C1 segment of cervical spinal cord (tissue), 14 donors: Measurements from ENCODE around the gene NTSR1.

ENCODE experiments used
- DNase-seq, 14 donors: peaks; one replicate each; lab custom pipeline; 2025; lab: John Stamatoyannopoulos, UW

The NTSR1 gene

GRCh38 chr20:62784497-62784896, 75.9 kb downstream of the NTSR1 start:
- DNase-seq, result no peak

- no peak for DNase-seq
Observed at GRCh38 chr20:62785393-62785792, 76.8 kb downstream of the NTSR1 start.

- no peak for DNase-seq
Observed at GRCh38 chr20:62786157-62786556, 77.5 kb downstream of the NTSR1 start.

GRCh38 chr20:62787321-62787720, 78.7 kb downstream of the NTSR1 start:
- no peak for DNase-seq

GRCh38 chr20:62787866-62788265, 79.2 kb downstream of the NTSR1 start:
- DNase-seq, result no peak

GRCh38 chr20:62788607-62789006, 80.0 kb downstream of the NTSR1 start:
- no peak for DNase-seq

- no peak for DNase-seq
Observed at GRCh38 chr20:62790075-62790474, 81.4 kb downstream of the NTSR1 start.

- DNase-seq, result peak in 12 of 14 donors; percentile 49 to 85 (median 79)
Observed at GRCh38 chr20:62791301-62792181, 82.9 kb downstream of the NTSR1 start.

GRCh38 chr20:62792182-62792939, 83.7 kb downstream of the NTSR1 start:
- DNase-seq, result no peak

GRCh38 chr20:62792940-62793756, 84.5 kb downstream of the NTSR1 start:
- DNase-seq, result no peak

- DNase-seq, result no peak
Observed at GRCh38 chr20:62793757-62794006, 85.0 kb downstream of the NTSR1 start.

GRCh38 chr20:62794007-62794724, 85.5 kb downstream of the NTSR1 start:
- peak; percentile 55 to 96 (median 91) for DNase-seq

- DNase-seq, result peak in 9 of 14 donors; percentile 20 to 71 (median 45)
Observed at GRCh38 chr20:62795023-62795761, 86.6 kb downstream of the NTSR1 start.

- no peak for DNase-seq
Observed at GRCh38 chr20:62796699-62797491, 88.3 kb downstream of the NTSR1 start.

GRCh38 chr20:62797671-62798532, 89.3 kb downstream of the NTSR1 start:
- DNase-seq, result no peak

- DNase-seq, result no peak
Observed at GRCh38 chr20:62799036-62799435, 90.4 kb downstream of the NTSR1 start.

- no peak for DNase-seq
Observed at GRCh38 chr20:62799459-62799858, 90.8 kb downstream of the NTSR1 start.

- DNase-seq, result no peak
Observed at GRCh38 chr20:62799873-62800272, 91.2 kb downstream of the NTSR1 start.
